ENCODE measurements around the gene TPSAB1.
"Not testable (repeated sequence)": the region's sequence is repeated elsewhere in the genome, so short reads cannot be mapped to it uniquely, and the experiment has no call there.

TPSAB1 gene

GRCh38 chr16:1218930-1219611, 21.4 kb upstream of the TPSAB1 start:
- Histone ChIP-seq H3K36me3 (ENCODE audit: control insufficient read depth, insufficient read depth, low read length) (peaks cover 34% of the 10 kb centered on the region), H3K9ac (ENCODE audit: low read length) (no peak overlapping the region), H3K27me3 (ENCODE audit: control insufficient read depth, insufficient read depth, low read length) (no peaks in the 10 kb centered on the region), H3K9me3 (ENCODE audit: control insufficient read depth, insufficient read depth, low read depth, low read length) (no peaks in the 10 kb centered on the region), H3K4me3 (ENCODE audit: low read depth, low read length) (no peak overlapping the region), H3K27ac (ENCODE audit: low read depth, low read length) (no peak overlapping the region), H3K4me1 (ENCODE audit: control insufficient read depth, insufficient read depth, low read length) (no peaks in the 10 kb centered on the region)

GRCh38 chr16:1220098-1220728, 20.3 kb upstream of the TPSAB1 start:
- Histone ChIP-seq H3K36me3 (ENCODE audit: control insufficient read depth, insufficient read depth, low read length) (peaks cover 34% of the 10 kb centered on the region), H3K27ac (ENCODE audit: low read depth, low read length) (no peak overlapping the region), H3K27me3 (ENCODE audit: control insufficient read depth, insufficient read depth, low read length) (no peaks in the 10 kb centered on the region), H3K9ac (ENCODE audit: low read length) (no peak overlapping the region), H3K4me1 (ENCODE audit: control insufficient read depth, insufficient read depth, low read length) (no peaks in the 10 kb centered on the region), H3K4me3 (ENCODE audit: low read depth, low read length) (no peak overlapping the region), H3K9me3 (ENCODE audit: control insufficient read depth, insufficient read depth, low read depth, low read length) (no peaks in the 10 kb centered on the region)

GRCh38 chr16:1220841-1221627, 19.5 kb upstream of the TPSAB1 start:
- peaks cover 29% of the 10 kb centered on the region for H3K36me3 ChIP-seq (ENCODE audit: control insufficient read depth, insufficient read depth, low read length)
- no peak overlapping the region for H3K4me3 ChIP-seq (ENCODE audit: low read depth, low read length)
- no peak overlapping the region for H3K27ac ChIP-seq (ENCODE audit: low read depth, low read length)
- no peaks in the 10 kb centered on the region for H3K27me3 ChIP-seq (ENCODE audit: control insufficient read depth, insufficient read depth, low read length)
- no peak overlapping the region for H3K9ac ChIP-seq (ENCODE audit: low read length)
- no peaks in the 10 kb centered on the region for H3K4me1 ChIP-seq (ENCODE audit: control insufficient read depth, insufficient read depth, low read length)
- no peaks in the 10 kb centered on the region for H3K9me3 ChIP-seq (ENCODE audit: control insufficient read depth, insufficient read depth, low read depth, low read length)

GRCh38 chr16:1221628-1222552, 18.6 kb upstream of the TPSAB1 start:
- no peaks in the 10 kb centered on the region for H3K9me3 ChIP-seq (ENCODE audit: control insufficient read depth, insufficient read depth, low read depth, low read length)
- H3K27ac ChIP-seq (ENCODE audit: low read depth, low read length): no peak overlapping the region
- H3K4me1 ChIP-seq (ENCODE audit: control insufficient read depth, insufficient read depth, low read length): no peaks in the 10 kb centered on the region
- peaks cover 24% of the 10 kb centered on the region for H3K36me3 ChIP-seq (ENCODE audit: control insufficient read depth, insufficient read depth, low read length)
- H3K9ac ChIP-seq (ENCODE audit: low read length): no peak overlapping the region
- H3K27me3 ChIP-seq (ENCODE audit: control insufficient read depth, insufficient read depth, low read length): no peaks in the 10 kb centered on the region
- H3K4me3 ChIP-seq (ENCODE audit: low read depth, low read length): no peak overlapping the region

GRCh38 chr16:1222553-1223354, 17.8 kb upstream of the TPSAB1 start:
- no peak overlapping the region for H3K27ac ChIP-seq (ENCODE audit: low read depth, low read length)
- no peaks in the 10 kb centered on the region for H3K27me3 ChIP-seq (ENCODE audit: control insufficient read depth, insufficient read depth, low read length)
- no peaks in the 10 kb centered on the region for H3K4me1 ChIP-seq (ENCODE audit: control insufficient read depth, insufficient read depth, low read length)
- H3K36me3 ChIP-seq (ENCODE audit: control insufficient read depth, insufficient read depth, low read length): peaks cover 15% of the 10 kb centered on the region
- H3K4me3 ChIP-seq (ENCODE audit: low read depth, low read length): no peak overlapping the region
- no peaks in the 10 kb centered on the region for H3K9me3 ChIP-seq (ENCODE audit: control insufficient read depth, insufficient read depth, low read depth, low read length)
- no peak overlapping the region for H3K9ac ChIP-seq (ENCODE audit: low read length)

- no peaks in the 10 kb centered on the region for H3K27me3 ChIP-seq (ENCODE audit: control insufficient read depth, insufficient read depth, low read length)
- no peak overlapping the region for H3K9ac ChIP-seq (ENCODE audit: low read length)
- H3K36me3 ChIP-seq (ENCODE audit: control insufficient read depth, insufficient read depth, low read length): peaks cover 9% of the 10 kb centered on the region
- no peak overlapping the region for H3K4me3 ChIP-seq (ENCODE audit: low read depth, low read length)
- H3K9me3 ChIP-seq (ENCODE audit: control insufficient read depth, insufficient read depth, low read depth, low read length): no peaks in the 10 kb centered on the region
- H3K4me1 ChIP-seq (ENCODE audit: control insufficient read depth, insufficient read depth, low read length): no peaks in the 10 kb centered on the region
- no peak overlapping the region for H3K27ac ChIP-seq (ENCODE audit: low read depth, low read length)
Measured at GRCh38 chr16:1223355-1224214, 16.9 kb upstream of the TPSAB1 start.

GRCh38 chr16:1224558-1224957, 15.9 kb upstream of the TPSAB1 start:
- Histone ChIP-seq H3K27ac (ENCODE audit: low read depth, low read length) (no peak overlapping the region), H3K36me3 (ENCODE audit: control insufficient read depth, insufficient read depth, low read length) (peaks cover 2% of the 10 kb centered on the region; the same call in 1 of the 2 replicates), H3K4me3 (ENCODE audit: low read depth, low read length) (no peak overlapping the region), H3K9me3 (ENCODE audit: control insufficient read depth, insufficient read depth, low read depth, low read length) (no peaks in the 10 kb centered on the region), H3K9ac (ENCODE audit: low read length) (no peak overlapping the region), H3K4me1 (ENCODE audit: control insufficient read depth, insufficient read depth, low read length) (no peaks in the 10 kb centered on the region), H3K27me3 (ENCODE audit: control insufficient read depth, insufficient read depth, low read length) (no peaks in the 10 kb centered on the region)

- no peaks in the 10 kb centered on the region for H3K9me3 ChIP-seq (ENCODE audit: control insufficient read depth, insufficient read depth, low read depth, low read length)
- no peak within 1 kb of the TSS for H3K27ac ChIP-seq (ENCODE audit: low read depth, low read length)
- no peak within 1 kb of the TSS for H3K9ac ChIP-seq (ENCODE audit: low read length)
- H3K27me3 ChIP-seq (ENCODE audit: control insufficient read depth, insufficient read depth, low read length): no peaks in the 10 kb centered on the region
- H3K4me3 ChIP-seq (ENCODE audit: low read depth, low read length): no peak within 1 kb of the TSS
- no peaks in the 10 kb centered on the region for H3K4me1 ChIP-seq (ENCODE audit: control insufficient read depth, insufficient read depth, low read length)
- no peaks in the 10 kb centered on the region; the same call in 1 of the 2 replicates for H3K36me3 ChIP-seq (ENCODE audit: control insufficient read depth, insufficient read depth, low read length)
Measured at GRCh38 chr16:1225051-1225451, 15.5 kb upstream of the TPSAB1 start, which contains the start of gene TPSG1. TPSG1 (minus strand) TSS chr16:1225268; CDS start chr16:1225252, 16 bp downstream.

- not testable (repeated sequence) for H3K27ac ChIP-seq (ENCODE audit: low read depth, low read length); H3K9ac ChIP-seq (ENCODE audit: low read length); H3K36me3 ChIP-seq (ENCODE audit: control insufficient read depth, insufficient read depth, low read length); H3K4me3 ChIP-seq (ENCODE audit: low read depth, low read length); H3K4me1 ChIP-seq (ENCODE audit: control insufficient read depth, insufficient read depth, low read length); H3K9me3 ChIP-seq (ENCODE audit: control insufficient read depth, insufficient read depth, low read depth, low read length); H3K27me3 ChIP-seq (ENCODE audit: control insufficient read depth, insufficient read depth, low read length)
Measured at GRCh38 chr16:1225728-1226311, 14.7 kb upstream of the TPSAB1 start.
